HG03025 (cell line): ENCODE measurements around the gene GKAP1.
A peak's percentile ranks its signal among the peaks of the same experiment; 100 is the strongest.
"Not testable (repeated sequence)": the region's sequence is repeated elsewhere in the genome, so short reads cannot be mapped to it uniquely, and the experiment has no call there.

Experiments used
- ATAC-seq: cut with Tn5 transposase; IDR thresholded peaks from one replicate; pipeline ENCODE4 v1.9.1; 2021; ENCODE audit warnings: mild to moderate bottlenecking, moderate library complexity; ENCODE audit not compliant: unreplicated experiment, low FRiP score

GKAP1 gene

DNA sequence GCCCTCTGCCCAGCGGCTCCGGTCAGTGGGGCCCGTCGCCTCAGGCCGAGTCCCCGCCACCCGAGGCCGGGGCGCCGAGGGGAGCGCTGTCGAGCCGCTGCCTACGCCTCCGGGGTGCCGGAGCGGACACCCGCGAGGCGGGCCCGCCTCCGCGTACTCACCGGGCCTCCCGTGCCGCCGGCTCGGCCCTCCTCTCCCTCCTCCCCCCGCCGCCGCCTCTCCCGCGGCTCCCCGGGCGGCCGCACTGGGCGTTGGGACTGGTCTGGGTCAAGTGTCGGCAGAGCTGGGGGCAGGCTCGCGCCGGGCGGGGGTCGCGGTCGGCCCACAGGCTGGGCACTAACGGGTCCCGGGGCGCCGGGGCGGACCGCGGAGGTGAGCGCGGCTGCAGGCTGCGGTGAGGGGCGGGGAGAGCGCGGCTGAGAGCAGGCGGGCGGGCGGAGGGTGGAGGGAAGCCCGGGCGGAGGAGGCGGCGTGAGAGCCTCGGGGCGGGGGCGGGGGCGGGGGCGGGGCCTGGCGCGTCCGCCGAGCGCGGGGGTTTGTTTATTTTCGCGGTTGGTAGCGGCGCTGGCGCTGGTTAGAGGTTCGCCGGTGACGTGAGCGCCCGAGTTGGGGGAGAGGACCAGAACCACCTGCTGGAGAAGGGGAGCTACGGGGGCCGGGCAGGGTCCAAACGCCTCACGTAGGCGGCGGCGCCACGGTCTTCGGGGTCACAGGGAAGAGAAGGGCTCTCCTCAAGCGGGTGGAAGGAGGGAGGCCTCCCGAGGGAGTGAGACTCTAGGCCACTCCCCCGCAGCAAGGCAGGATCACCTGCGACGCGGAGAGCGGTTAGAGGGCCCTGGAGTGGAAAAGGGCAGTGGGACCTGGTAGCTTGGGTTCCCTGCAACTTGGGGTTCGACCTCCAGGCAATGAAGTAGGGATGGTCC, at the start of gene GKAP1:
TSS of gene GKAP1 (minus strand) at position 414 of the 923 bp plus-strand sequence. CDS start 11,252 bp downstream, outside the sequence.
- peak; percentile 83 for ATAC-seq

- ATAC-seq, result peak; percentile 55
These were observed 32.3 kb upstream of the GKAP1 start for GRCh38 chr9:83849895-83850294.

DNA sequence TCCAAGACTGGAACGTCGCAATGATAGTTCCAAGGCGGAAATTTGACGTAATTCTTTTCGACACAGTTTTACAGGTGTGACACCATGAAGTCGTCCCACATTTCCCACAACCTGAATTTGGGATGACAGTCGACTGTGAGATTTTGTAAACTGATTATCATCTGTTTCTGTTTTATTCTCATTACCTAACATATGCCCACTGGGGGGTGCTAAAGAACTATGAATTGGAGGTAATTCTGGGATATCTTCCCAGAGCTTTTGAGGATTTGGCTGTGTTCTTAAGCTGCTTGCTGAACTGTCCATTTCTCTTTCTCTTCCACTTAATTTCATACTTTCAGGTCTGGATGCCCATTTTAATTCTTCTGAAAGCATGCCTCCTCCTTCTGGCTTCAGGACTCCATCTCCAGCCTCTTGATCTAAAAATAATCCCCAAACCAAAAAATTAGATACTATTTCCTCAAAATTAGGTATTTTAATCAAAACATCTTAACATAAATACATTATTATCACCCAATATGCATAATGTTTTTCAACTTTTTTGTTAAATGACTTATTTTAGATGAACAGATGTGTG, 19.6 kb upstream of the GKAP1 start:
- not testable (repeated sequence) for ATAC-seq

DNA sequence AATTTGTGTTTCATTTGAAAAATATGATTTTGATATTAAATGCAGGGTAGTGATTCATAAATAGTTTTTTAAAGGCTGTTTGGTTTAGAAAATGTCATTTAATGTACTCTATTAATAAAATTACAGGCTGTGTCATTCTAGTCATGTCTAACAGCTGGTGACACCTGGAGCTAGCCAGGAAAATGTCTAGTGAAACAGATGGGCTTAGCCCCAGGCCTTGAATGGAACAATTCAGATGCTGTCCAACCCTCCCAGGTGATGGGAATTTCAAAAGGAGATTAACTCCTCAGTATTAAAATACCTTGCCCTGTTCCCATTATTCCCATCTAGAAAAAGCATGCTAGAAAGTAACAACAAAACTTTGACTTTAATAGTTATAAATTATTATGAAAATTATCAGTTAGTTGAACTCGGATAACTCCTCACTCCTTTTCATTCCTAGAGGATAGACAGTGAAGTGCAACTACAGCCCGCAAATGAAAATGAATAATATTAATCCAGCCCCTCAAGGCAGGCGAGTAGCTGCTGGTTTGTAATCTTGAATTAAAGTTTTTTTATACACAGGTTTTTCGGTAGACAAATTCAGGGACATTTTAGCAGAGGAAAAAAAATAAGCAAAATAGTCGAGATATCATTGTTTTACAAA, 13.0 kb upstream of the GKAP1 start:
- ATAC-seq, result not testable (repeated sequence)

GRCh38 chr9:83824986-83825623, 7.5 kb upstream of the GKAP1 start:
- ATAC-seq, result not testable (repeated sequence)

DNA sequence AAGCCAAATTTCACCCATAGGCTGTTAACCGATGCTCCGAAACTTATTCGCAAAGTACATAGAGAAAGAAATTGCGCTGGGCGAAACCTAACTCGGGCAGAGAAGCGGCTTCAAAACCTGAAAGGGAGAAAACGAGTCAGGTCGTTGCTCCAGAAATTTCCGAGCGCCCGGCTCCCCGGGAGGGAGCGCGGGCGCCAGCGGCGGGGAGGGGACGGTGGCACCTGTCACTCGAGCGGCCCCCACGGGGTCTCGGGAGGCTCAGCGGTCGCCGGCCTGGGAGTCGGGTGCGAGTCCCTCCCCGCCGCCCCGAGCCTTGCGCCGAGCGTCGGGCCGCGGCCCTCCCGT, 586 bp downstream of the GKAP1 start:
- ATAC-seq, result not testable (repeated sequence)

DNA sequence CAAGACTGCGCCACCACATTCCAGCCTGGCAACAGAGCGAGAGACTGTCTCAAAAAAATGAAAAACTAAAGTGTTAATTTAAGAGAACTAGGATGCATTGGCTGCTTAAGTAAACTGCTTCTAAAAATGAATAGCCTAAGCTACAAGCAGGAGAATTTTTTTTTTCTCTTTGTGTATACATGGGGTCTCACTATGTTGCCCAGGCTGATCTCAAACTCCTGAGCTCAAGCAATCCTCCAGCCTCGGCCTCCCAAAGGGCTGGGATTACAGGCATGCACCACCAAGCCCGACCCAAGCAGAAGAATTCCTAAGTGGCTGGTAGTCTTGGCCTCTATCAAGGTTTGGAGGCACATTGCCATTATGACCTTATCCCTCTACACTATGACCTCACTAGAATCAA, 2.4 kb downstream of the GKAP1 start:
- not testable (repeated sequence) for ATAC-seq

DNA sequence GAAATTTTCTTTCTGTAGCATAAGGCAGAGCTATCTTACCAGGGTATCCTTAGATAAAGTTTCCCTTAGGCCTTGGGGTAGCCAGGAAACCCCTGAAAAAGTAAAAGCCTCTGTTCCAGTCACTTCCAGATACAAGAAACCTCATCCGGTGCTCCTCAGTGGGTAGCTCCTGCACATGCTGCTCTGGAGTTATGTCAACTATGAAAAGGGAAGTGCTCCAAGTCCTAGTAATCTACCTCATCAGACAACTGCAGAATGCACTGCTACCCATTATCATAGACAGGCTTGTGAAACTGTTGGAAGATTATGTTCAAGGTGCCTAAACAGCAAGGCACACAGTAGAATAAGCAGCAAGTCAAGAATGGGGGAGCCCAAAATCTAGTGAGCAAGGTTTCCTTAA, 8.4 kb downstream of the GKAP1 start:
- ATAC-seq, result not testable (repeated sequence)

GRCh38 chr9:83804454-83804853, 13.1 kb downstream of the GKAP1 start:
- not testable (repeated sequence) for ATAC-seq

GRCh38 chr9:83803941-83804340, 13.6 kb downstream of the GKAP1 start:
- not testable (repeated sequence) for ATAC-seq

DNA sequence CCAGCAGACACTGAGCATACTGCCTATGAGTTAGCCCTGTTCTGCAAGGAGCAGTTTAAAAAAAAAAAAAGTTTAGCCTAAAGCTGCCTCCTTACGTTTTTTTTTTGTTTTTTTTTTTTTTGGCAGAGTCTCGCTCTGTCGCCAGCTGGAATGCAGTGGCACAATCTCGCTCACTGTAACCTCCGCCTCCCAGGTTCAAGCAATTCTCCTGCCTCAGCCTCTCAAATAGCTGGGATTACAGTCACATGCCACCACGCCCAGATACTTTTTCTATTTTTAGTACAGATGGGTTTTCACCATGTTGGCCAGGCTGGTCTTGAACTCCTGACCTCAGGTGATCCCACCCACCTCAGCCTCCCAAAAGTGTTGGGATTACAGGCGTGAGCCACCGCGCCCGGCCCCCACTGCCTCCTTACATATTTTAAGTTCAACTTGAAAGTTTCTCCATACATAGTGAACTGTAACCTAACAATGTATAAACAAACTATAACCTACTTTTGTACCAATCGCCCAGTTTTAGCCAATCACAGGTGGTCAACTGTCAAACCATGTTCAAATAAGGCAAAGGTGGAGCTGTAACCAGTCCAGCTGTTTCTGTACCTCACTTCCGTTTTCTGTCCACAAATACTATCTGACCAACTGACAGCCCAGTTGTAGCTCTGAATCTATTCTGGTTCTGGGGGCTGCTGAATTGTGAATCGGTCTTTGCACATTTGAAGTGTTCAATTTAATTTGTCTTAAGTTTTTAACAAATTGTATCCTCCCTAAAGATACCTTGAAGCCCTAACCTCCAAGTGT, 17.1 kb downstream of the GKAP1 start:
- no peak for ATAC-seq

DNA sequence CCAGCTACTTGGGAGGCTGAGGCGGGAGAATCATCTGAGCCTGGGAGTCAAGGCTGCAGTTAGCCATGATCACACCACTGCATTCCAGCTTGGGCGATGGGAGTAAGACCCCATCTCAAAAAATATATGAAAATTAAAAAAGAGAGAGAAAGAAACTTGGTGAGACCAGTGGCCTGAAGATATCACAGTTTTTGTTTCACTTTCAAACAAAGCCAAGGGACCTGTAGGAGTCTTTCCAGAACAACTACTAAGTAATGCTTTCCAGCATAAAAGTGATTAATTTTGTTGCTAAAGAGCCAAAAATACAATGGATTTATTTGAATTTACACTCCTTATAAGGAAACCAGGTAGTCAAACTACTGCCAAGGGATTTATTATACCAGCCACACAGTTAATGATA, 23.5 kb downstream of the GKAP1 start:
- ATAC-seq, result no peak

DNA sequence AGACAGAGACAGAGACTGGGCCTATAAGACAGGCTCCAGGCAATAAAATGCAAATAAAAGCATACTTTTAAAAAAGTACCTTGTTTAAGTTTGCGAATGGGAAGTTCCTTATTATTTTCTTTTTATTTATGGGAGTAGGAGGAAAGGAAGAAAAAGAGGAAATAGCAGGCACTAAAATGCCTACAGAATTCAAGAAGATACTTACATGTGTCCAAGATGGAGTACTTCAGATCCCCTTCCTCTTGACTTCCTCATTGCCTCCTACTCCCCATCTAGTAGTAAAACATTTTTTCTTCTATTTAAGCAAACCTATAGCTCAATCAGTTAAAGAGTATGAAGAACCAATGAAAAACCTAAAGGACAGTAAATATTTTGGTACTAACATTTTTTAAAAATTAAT, 24.8 kb downstream of the GKAP1 start:
- ATAC-seq, result no peak

DNA sequence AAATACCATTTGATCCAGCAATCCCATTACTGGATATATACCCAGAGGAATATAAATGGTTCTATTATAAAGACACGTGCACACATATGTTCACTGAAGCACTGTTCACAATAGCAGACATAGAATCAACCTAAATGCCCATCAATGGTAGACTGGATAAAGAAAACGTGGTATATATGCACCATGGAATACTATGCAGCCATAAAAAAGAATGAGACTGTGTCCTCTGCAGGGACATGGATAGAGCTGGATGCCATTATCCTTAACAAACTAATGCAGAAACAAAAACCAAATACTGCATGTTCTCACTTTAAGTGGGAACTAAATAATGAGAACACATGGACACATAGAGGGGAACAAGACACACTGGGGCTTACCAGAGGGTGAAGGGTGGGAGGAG, 39.4 kb downstream of the GKAP1 start:
- no peak for ATAC-seq

DNA sequence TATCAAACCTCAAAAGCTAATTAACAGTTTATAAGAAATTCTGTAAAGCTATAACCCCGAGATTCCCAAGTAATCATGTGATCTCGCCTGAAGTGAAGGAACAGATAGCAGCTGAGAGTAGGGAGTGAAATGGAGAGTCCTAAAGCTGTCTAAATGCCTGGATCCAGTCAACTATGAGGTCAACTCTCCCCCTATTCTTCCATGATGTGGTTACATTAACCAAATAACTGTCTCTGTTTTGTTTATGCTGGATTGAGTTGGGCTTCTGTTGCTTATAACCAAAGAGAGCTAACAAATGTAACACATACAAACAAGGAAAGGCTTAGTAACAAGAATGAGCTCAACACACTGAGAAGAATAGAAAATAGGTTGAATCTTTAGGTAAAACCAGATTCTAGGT, 41.6 kb downstream of the GKAP1 start:
- no peak for ATAC-seq

- no peak for ATAC-seq
These were observed 44.7 kb downstream of the GKAP1 start for GRCh38 chr9:83772860-83773259.

- no peak for ATAC-seq
These were observed 52.2 kb downstream of the GKAP1 start for GRCh38 chr9:83765376-83765775.

GRCh38 chr9:83754383-83754977, 63.1 kb downstream of the GKAP1 start:
- peak; percentile 68 for ATAC-seq

DNA sequence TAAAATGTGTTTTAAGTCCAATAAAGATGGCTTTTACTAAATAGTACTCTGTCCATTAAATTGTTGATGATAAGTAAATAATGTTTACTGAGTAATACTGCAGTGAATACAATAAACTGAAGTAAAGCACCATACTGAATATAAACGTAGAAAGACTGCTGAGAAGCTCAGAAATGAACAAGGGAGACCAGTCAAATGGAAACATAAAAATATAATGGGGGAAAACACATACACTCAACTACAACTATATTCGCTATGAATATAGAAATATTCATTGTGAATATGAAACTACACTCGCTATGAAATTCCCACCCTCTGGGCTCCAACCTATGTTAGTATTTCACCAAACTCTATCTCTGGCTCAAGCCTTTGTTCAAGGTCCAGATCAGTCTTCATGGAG, 67.9 kb downstream of the GKAP1 start:
- ATAC-seq, result no peak

DNA sequence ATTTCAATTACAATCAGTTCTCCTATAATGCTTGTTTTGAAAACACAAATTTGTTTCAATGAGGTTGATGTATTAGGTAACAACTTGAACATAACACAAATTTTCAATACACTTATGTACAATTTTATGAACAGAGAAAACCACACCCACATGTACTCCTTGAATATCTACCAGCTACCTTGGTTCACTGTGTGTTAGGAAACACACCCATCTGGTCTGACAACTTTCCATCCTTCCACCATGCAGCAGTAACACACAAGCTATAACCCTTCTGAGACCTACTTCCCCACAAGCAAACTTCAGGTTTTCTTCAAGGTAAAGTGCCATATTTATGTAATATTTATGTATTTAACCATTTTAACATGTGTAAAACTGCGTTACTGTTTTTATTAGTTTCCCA, 73.4 kb downstream of the GKAP1 start:
- ATAC-seq, result no peak
